WI38 (cell line): ENCODE results near the gene IL1RL1.

Source experiments
- H3K4me3 ChIP-seq: 2 replicates; pipeline ENCODE4 v1.5.1; 2011; ENCODE audit warnings: low read depth, mild to moderate bottlenecking, control low read depth, low read length
- TF ChIP-seq, protein P1 (sequence below): IDR thresholded peaks from 2 replicates; pipeline ENCODE4 v1.5.1; 2012; ENCODE audit warnings: low read depth, mild to moderate bottlenecking, control low read depth, low read length

The IL1RL1 gene

DNA sequence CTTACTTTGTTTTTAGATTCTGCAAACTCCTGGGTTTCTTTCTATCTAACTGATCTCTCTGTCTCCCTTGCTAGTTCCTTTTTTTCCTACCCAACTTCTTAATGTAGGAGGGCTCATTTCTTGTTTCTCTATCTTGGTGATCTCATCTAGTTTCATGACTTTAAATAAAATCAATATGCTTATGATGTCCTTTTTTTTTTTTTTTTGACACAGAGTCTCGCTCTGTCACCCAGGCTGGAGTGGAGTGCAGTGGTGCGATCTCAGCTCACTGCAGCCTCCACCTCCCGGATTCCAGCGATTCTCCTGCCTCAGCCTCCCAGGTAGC is 42.2 kb upstream of the IL1RL1 start:
- H3K4me3 ChIP-seq = no peak overlapping the region
- TF ChIP-seq, protein P1, sequence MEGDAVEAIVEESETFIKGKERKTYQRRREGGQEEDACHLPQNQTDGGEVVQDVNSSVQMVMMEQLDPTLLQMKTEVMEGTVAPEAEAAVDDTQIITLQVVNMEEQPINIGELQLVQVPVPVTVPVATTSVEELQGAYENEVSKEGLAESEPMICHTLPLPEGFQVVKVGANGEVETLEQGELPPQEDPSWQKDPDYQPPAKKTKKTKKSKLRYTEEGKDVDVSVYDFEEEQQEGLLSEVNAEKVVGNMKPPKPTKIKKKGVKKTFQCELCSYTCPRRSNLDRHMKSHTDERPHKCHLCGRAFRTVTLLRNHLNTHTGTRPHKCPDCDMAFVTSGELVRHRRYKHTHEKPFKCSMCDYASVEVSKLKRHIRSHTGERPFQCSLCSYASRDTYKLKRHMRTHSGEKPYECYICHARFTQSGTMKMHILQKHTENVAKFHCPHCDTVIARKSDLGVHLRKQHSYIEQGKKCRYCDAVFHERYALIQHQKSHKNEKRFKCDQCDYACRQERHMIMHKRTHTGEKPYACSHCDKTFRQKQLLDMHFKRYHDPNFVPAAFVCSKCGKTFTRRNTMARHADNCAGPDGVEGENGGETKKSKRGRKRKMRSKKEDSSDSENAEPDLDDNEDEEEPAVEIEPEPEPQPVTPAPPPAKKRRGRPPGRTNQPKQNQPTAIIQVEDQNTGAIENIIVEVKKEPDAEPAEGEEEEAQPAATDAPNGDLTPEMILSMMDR = no peak

DNA sequence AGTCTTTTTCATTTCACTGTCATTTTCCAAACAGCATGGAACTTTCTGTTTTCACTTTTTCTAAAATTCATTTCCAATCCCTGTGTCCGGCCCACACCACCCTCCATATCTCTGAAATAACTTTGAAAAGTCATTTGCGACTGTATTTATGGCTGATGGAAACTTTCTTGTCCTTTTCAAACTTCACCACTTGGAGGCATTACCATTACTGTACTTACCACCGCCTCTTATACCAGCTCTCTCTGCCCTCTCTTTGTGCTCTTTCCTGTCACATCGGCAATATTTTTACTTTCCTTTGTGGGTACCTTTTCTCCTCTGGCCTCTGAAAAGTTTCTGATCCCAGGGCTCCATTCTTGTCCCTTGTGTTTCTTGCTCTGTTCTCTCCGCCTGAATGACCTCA is 39.5 kb upstream of the IL1RL1 start:
- TF ChIP-seq, protein P1 = no peak
- H3K4me3 ChIP-seq = no peak overlapping the region

DNA sequence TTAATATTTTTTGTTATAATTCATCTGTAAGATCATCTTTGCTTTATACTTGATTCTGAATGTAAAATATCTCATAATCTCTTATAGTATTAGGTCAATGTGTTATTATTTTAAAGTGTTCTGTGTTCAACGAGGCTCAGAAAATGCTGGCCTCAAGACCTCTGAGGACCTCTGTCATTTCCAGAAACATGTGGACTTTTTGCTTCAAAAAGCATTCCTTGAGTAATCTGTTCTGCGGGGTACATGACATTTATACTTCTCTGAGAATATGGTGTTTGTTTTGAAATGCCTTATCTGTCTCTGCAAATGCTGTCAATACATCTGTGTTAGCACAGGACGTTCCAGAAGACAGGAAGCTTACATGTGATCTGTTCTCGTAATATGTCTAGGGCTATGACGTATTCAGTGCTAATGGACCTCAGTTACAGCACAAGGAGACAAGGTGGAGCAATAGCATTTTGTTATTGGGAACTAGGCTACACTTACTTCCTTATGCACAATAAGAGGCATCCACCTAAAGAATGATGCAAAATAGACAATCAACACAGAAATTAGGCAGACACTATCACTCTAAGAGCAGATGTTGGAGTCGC is 37.6 kb upstream of the IL1RL1 start:
- TF ChIP-seq, protein P1 = no peak
- H3K4me3 ChIP-seq = no peak overlapping the region

DNA sequence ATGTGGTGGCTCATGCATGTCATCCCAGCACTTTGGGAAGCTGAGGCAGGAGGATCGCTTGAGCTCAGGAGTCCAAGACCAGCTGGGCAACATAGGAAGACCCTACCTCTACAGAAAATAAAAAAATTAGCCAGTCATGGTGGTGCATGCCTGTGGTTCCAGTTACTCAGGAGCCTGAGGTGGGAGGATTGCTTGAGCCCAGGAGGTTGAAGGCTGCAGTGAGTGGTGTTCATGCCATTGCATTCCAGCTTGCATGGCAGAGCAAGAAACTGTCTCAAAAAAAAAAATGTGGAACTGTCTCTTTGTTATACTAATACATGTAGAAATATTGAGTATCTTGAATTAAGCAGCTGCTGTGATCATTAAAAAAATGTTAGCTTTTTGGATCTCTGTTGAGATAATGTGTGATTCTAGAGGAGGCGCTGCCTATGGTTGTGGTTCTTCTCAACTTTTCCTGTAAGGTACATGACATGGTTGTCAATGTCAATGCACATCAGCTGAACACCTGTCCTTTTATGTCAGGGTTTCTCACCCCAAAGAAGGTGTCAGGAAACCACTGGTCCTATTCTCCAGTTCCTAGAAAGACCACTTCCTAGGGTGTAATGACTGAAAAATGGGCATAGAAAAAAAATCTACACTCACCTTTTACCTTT is 34.7 kb upstream of the IL1RL1 start:
- TF ChIP-seq, protein P1 = no peak
- H3K4me3 ChIP-seq = no peak overlapping the region

DNA sequence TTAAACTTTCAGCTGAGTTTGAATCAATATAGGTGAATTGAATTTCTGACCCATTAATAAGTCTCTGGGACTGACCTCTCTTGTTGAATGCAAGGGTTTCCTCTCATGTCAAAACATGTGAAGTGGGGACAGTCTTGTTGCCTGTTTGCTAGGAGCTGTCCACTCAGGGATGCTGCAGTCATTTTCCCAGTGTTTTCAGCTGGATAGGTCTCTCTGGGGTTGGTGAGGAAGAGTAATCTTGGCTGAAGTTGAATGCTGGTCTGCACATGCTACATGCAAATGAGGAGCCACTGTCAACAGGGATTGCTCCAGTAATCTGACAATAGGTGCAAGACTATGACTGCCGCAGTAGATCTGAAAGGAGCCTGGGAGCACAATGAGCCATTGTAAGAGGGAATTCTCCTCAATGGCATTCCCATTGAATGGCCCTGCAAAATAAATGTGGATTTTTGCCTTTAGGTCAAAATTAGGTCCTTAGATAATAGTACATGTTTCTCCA is 34.1 kb upstream of the IL1RL1 start:
- no peak overlapping the region for H3K4me3 ChIP-seq
- TF ChIP-seq, protein P1 = no peak

DNA sequence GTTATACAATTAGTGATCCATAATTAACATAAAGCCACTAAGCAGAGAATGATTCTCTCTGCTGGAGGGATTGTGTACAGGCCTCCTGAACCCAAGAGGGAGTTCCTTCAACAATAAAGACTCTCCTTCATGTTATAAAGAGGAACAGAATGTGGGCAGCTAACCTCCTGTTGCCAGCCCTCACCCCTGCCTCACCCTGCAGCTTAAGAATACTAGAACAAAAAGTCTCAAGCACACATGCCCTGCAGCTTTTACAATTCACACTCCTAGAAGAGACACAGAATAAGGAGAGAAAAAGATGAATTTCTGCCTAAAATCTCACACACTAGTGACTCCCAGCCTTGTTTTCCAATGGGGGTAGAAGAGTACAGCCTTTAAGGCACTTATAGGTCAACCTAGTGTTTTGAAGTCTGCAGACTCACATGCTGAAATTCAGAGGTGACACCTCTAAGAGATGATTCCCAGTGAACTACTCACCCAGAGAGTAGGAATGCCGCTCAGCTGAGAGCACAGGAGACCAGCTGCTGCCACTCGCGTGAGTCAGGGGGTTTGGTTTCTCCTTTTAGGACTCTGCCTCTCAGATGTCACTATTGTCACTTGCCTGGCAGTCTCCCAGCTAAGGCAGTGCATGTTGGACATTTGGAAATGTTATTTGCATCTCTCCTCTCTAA is 32.5 kb upstream of the IL1RL1 start:
- H3K4me3 ChIP-seq = no peak overlapping the region
- TF ChIP-seq, protein P1 = no peak

DNA sequence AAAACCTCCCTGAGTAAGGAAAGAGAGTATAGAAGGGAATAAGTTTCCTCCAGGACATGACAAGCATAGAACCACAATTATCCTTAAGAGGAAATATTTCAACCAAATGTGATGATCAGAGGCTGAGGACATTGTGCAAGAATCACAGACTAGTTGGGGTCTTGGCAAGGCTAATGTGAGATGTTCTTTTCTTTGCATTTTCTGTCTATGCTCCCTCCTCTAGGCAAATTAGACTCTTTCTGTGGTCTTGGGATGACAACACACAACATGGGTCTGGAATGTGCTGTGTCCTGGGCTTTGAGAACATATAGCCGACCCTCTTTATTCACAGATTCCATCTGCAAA is 32.0 kb upstream of the IL1RL1 start:
- TF ChIP-seq, protein P1 = no peak
- H3K4me3 ChIP-seq = no peak overlapping the region
